ENCODE results near the gene YTHDC1. TPM values are rescaled to one million over a fixed set of nuclear protein-coding genes. Genes with fewer than 3 reads are reported as not detected.

YTHDC1 gene
- polyA plus RNA-seq, 1 donor: 83.5 TPM

DNA sequence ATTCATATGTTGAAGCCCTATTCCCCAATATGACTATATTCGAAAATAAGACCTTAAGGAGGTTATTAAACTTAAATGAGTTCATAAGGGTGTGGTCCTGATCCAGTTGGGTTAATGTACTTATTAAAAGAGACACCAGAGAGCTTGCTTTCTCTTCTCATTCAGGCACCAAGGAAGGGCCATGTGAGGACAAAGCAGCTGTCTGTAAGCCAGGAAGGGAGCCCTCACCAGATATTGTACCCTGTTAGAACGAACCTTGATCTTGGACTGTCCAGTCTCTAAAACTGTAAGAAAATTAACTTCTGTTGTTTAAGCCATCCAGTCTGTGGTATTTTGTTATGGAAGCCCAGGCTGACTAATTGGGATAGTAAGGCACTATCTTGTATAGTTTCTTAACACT, 9.1 kb upstream of the YTHDC1 start:
- DNase-seq: no peak

DNA sequence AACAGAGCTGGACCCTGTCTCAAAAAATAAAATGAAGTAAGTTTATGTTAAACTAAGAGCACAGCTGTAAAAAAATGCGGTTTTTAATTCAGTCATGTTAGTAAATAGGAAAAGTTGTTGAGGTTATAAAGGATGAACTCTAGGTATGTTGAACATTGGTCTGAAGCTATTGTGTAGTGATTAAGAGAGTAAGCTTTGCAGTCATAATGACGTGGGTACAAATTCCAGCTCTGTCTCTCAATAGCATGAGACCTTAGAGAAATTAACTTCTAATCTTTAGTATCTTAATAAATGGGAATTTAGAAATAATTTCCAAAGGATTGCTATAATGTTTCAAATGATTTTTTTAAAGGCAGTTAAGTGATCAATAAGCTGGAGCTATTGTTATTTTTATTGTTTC, 2.9 kb upstream of the YTHDC1 start:
- no peak for DNase-seq

DNA sequence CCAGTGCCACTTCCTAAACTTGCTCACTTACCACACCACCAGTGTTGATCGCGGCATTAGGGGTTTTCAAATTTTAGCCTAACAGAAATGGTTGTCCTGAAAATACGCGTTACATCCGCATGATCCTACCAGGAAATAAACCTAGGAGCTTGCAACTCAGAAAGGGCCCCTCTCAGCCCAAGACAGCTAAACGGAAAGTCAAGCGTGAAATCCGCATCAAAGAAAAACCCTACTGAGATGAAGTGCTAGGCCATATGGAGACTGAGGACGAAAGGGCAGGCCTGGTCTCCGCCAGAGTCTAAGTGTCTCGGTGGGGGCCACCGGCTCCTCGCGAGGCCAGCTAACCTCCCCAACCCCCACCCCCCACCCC, 626 bp downstream of the YTHDC1 start:
- DNase-seq: peak; percentile 61

DNA sequence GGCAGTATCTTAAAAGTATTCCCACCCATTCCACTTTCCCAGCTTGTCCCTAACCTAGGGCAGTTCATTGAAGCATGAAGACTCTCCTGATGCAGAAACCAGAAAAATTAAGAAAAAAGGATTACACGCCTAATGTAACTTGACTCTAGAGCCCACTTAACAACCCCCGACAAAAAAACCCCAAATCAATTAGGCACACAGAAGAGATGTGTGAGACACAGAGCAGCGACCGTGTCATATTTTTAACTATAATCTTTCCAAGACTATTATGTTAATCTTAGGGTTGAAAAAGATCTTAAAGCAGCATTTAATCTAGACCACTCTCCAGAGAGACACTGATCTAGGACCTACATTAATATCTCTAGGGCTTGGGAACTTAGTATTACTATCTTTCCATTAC, 1.3 kb downstream of the YTHDC1 start:
- peak; percentile 6 for DNase-seq

DNA sequence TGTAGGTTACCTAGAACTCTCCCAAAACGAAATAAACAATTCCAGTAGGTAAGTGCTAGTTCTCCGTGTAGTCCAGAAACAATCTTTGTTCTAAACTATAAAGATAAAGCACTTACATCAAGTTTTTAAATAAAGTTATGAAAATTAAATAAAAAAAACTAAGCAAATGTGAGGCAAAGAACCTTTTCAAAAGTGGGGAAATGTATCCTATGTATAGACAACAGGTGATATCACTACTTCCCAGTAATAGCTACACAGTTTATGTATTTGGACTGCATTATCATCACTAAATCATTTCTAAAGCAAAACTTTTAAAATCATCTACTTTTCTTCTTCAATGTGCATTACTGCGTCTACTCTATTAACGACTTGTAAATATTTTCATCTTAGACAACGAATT, 2.0 kb downstream of the YTHDC1 start:
- DNase-seq: no peak

DNA sequence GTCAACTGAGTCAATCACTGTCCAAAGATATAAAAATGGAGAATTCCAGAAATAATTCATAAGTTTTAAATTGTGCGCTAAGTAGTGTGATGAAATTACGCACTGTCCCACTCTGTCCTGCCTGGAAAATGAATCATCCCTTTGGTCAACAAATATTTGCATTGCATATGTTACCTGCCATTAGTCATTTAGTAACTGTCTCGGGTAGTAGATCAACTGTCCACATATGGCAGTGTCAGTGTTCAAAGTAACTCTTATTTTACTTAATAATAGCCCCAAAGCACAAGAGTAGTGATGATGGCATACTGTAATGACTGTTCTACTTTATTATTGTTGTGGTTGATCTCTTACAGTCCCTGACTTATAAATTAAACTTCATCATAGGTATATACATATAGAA, 3.4 kb downstream of the YTHDC1 start:
- no peak for DNase-seq

DNA sequence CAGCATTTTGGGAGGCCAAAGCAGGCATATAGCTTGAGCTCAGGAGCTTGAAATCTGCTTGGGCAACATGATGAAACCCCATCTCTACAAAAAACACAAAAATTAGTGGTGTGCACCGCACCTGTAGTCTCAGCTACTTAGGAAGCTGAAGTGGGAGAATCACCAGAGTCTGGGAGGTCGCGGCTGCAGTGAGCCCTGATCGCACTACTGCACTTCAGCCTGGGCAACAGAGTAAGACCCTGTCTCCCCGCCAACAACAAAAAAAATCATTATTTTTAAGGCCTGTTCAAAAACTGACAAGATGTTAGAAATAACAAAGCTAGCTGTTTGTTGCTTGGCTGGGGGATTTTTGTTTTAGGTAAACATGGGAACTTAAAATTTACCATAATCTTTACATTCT, 5.1 kb downstream of the YTHDC1 start:
- DNase-seq: no peak

DNA sequence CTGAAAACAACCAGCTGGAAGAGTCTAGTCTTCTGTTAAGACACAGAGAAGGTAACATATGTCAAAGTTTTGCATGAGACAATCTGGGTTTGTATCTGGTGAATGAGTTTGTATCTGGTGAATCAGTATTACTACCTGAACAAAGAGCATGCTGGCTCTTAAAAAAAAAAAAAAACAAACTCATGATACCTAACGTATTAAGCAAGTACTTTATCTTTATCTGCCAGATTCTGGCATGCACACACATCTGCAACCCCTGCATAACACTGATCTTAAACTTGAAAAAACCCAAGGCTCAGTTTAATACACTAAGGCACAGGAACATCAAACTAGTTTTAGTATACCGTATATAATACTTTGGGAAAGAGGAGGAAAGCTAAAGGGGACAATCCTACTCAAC, 5.8 kb downstream of the YTHDC1 start:
- no peak for DNase-seq

DNA sequence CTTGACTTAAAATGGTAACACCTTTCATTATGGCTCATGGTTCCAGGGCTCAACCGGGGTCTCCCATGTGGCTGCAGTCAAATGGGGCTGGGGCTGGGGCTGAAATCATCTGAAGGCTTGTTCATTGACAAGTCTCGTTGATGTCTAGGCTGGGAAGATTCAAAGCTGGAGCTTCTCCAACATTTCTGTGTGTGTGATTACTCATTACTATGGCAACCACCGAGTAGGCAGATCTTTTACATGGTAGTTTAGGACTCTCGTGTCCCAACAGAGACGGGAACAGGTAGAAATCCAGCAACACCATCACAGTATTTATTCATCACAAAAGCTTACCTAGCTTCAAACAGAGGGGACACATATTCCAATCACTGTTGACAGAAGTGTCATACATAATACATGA, 7.8 kb downstream of the YTHDC1 start:
- peak; percentile 12 for DNase-seq

DNA sequence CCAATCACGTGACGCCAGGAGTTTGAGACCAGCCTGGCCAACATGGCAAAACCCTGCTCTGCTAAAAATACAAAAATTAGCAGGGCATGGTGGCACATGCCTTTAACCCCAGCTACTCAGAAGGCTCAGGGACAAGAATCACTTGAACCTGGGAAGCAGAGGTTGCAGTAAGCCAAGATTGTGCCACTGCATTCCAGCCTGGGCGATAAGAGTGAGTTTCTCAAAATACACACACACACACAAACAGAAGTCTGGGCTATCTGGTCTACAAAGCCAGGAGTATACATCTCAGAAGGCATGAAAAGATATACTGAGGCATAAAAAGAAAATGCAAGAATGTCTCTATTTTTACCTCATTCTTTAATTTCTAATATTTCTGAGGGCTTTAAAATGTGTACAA, 11.3 kb downstream of the YTHDC1 start:
- no peak for DNase-seq

DNA sequence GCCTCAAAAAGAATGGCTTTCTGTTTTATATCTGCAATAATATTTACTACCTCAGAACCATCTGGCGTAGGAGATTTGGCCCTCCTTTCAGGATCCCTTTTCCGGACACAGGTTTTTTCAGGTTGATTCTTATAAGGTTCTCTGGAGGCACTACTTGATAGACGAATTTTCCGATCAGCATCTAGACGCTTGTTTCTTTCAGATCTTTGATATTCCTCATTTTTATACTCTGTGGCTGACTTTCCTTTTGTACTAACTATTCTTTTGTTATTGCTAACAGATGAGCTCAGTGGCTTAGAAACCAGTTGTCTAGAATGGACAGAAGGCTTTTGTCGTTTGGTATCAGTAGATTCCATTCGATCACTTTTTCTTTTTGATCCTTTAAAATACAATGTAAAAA, 12.4 kb downstream of the YTHDC1 start:
- no peak for DNase-seq

DNA sequence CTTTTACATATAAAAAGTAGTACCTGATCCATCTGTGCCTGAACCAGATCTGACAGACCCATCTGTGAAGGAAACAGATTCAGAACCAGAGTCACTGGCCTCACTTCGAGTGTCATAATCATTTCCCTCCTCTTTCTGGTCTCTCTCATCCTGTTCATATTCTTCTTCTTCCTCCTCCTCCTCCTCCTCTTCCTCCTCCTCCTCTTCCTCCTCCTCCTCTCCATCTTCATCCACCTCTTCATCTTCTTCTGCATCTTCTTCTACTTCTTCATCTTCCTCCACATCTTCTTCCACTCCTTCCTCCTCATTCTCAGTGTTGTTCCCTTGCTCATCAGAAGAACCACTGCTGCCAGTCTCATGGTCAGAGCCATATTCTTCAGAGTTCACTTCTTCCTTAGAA, 12.9 kb downstream of the YTHDC1 start:
- DNase-seq: no peak

DNA sequence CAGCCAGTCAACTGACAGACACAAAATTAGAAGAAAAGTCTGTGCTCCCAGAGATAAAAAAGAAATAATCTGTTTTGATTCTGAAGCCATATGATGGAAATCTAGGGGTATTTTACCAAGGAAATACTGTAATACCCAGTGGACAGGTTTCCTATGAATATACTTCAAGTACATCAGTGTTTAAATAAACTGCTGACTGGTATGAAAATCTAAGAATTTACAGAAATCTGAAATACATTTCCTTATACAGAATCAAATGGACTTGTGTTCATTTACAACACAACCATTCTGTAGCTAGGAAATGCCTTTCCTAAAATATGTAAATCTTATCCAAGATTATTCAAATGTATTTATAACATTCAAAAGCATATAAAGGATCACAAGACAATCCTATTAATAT, 13.4 kb downstream of the YTHDC1 start:
- no peak for DNase-seq

DNA sequence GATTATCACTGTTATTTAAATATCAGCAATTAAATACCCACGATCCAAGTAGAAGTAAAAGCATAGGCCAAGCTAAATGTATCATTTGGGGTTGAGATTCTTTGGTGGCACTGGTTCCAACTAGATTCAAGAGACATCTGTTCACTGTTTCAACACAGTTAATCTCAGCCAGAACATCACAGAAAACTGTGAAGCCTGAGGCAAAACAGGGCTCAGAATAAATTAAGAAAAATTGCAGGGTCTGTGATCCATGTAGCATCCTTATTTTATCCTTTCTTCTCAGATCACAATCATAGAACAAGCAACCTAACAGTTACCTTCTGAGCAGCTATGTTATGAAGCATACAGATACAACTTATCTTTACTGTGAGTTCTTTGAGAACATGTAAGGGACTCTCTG, 23.7 kb downstream of the YTHDC1 start:
- DNase-seq: no peak

DNA sequence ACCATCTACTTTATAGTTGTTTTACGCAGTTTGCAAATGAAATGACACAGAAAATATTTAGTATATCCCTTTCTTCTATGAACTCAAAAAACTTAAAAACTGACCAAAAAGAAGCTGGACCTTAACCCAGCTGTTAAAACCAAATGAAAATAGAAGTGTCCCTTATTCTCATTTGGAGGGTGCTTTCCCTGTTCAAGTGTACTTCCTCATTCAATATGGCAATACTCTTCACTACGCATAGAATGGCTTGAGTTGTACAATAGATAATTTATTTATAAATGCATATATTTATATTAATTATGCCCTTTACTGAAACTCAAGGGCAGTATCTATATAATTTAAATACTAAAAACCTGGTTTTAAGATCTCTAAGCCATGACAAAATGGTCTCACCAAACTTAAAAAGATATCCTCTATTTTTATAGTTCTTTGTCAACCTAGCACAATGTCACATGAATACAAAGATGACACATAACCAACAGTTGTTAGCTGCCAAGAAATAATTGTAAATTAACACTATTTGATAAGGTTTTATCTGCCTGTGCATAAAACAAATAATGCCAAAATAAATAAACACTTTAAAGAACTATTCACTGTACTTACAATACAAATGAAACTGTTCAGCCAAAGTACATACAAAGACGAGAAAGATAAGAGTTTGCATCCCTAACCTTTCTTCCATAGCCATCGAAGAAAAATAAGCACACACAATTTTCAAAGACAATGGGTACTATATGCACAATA, 25.2 kb downstream of the YTHDC1 start:
- no peak for DNase-seq

DNA sequence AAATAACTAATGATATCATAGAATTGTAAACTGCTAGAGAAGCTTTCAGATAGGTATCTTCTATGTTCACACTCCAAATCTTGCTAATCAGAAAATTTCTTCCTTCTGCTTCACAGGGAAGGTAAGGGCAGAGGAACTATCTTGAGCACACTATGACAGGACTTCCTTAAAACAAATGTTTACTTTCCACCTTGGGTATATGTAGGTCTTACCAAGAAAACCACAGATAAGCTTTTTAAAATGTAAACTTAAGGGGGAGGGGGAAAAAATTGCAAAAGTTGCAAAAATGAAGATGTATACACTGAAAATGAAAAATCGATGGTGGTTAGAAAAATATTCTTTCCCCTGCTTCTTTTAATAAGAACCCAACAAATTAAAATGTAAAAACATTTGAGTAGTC, 30.9 kb downstream of the YTHDC1 start:
- no peak for DNase-seq

DNA sequence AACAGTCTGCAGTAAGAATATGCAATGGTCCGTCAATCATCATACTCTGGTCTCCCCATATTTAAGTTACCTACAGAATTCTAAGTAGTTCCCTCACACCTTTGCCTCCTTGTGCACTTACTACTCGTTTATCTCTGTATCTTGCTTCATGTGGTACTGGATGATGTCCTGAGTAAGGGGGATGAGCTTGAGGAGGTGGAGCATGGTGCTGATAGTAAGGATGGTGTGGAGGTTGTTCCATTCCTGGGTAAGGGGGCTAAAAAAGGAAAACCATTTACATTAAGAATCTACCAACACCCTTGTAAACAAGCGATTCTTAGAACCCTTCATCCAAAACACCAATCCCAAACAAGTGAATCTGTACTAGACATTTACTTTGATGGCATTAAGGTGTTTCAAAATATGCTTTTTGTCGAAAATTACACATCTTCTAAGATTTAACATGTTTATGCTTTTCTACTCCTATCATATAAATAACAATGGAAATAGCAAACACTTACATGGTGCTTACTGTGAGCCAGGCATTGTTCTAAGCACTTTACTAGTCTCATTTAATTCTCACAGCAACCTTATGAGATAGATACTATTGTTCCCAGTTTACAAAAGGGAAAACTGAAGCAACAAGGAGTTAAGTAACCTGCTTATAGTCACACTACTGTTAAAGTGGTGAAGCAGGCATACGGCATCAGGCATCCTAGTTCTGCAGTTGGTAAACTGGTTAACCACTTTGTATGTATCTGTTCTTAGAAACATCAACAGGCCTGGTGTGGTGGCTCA, 33.5 kb downstream of the YTHDC1 start:
- DNase-seq: no peak

DNA sequence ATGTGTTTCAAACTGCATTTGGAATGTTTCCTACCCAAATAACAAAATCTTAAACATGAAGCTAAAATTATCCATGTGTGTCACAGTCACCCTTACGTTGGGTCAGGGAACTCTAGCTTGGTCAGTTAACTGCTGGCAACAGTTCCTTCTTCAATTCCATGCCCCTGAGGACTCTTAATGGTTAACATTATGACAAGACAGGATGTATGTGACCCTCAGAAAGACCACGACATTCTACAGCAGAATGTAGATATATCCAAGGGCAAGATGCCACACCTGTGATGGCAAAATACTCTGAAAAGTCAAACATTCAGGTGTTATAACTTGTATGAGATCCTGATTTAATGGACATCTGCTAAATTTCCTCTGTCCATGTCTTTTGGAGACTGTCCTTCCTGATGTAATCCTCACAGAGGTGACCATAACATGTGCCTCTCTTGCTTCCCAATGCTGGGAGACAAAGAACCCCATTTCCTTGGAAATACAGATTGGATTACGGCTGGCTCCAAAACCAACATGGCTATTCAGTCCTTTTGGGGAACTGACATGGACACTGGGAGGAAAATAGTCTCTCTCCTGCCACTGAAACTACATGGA, 39.1 kb downstream of the YTHDC1 start:
- no peak for DNase-seq

DNA sequence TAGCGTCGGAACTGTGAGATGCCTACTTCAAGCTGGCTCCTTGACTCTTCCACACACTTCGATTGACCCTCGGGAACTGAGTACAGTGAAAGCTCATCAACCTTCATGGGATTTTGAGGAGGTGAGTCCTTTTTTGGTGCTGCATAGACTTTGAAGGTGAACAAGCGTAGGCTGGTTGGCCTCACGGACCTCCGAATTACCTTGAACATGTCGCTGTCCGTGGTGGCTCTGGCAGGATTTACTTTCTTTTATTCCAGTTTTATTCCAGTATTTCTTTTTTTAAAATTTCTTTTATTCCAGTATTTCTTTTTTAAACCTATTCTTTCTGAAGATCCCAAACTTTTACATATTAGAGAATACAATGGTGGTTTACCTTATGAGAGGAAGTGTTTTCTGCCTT, 45.2 kb downstream of the YTHDC1 start:
- DNase-seq: no peak

DNA sequence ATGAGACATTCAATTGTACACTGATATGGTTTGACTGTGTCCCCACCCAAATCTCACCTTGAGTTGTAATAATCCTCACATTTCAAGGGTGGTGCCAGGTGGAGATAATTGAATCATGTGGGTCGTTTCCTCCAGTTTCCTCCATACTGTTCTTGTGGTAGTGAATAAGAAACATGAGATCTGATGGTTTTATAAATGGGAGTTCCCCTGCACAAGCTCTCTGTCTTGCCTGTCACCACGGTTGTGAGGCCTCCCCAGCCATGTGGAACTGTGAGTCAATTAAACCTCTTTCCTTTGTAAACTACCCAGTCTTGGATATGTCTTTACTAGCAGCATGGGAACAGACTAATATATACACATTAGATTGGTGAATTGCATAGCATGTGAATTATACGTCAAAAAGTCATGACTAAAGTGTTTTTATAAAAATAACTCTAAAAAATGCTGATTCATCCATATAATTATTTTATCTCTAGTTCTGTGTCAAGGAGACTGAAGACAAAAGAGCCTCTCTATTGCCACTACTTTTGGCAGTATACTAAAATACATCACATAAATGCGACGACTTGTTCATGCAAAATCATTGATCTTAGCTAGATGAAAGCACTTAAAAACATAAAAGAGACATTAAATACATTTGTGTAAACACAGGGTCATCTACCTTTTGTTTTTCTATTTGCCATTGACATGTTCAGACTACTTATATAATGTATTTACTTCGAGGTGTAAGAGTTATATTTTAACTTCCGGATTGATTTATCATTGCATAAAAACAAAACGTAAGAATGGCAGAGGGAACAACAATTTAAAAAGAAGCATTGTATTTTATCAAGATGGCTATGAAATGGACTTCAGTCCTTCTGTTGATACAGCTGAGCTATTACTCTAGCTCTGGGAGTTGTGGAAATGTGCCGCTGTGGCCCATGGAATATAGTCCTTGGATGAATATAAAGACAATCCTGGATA, 50.1 kb downstream of the YTHDC1 start:
- no peak for DNase-seq

DNA sequence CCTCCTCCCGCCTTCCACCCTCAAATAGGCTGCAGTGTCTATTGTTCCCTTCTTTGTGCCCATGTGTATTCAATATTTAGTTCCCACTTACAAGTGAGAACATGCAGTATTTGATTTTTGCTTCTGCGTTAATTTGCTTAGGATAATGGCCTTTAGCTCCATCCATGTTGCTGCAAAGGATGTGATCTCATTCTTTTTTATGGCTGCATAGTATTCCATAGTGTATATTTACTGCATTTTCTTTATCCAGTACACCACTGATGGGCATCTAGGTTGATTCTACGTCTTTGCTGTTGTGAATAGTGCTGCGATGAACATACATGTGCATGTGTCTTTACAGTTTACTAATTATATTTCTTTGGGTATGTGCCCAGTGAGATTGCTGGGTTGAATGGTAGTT, 52.8 kb downstream of the YTHDC1 start:
- DNase-seq: no peak

DNA sequence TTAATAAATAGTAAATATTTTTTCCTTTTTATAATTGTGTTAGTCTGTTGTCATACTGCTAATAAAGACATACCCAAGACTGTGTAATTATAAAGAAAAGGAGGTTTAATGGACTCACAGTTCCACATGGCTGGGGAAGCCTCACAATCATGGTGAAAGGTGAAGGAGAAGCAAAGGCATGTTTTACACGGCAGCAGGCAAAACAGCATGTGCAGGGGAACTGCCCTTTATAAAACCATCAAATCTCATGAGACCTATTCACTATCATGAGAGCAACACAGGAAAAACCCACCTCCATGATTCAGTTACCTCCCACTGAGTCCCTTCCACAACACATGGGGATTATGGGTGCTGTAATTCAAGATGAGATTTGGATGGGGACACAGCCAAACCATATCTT, 58.6 kb downstream of the YTHDC1 start:
- no peak for DNase-seq

DNA sequence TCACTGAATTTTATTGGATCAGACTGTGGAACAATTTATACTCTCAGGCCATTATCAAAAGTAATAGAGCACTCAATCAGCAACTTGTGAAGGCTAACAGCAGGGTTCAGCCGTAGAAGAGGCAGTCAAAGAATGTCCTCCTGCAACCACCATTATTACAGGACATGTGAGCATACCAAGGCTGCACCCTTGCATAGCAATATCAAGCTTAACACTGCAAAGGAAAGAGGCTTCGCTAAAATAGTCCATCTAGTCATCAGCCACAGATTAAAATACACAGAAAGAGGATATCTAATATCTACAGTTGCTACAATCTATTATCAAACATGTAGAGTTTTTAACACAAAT, 61.5 kb downstream of the YTHDC1 start:
- DNase-seq: no peak
